ENCODE results near the gene DUS1L. TPM values are rescaled to one million over a fixed set of nuclear protein-coding genes. Genes with fewer than 3 reads are reported as not detected.

Gene DUS1L
- total RNA-seq, 2 donors from 2014 or later, result 77.3 to 88.9 TPM

- ATAC-seq (ENCODE audit: insufficient number of reproducible peaks, low FRiP score, low read depth) (no peak), DNase-seq (ENCODE audit: low spot score) (no peak)
- H3K9me3 ChIP-seq, result no peaks in the 10 kb centered on the region
- no peaks in the 10 kb centered on the region for H3K36me3 ChIP-seq
- H3K27me3 ChIP-seq (replicated peaks; ENCODE audit: insufficient read depth), result no peaks in the 10 kb centered on the region
- H3K4me3 ChIP-seq, result no peak overlapping the region
- peaks cover 10 to 37% of the 10 kb centered on the region in 2 donors for H3K4me1 ChIP-seq (ENCODE audit: control insufficient read depth in 1 of 2, low read depth in 2 of 2)
- TF ChIP-seq CTCF (IDR thresholded peaks at IDR 0.05), result no peak
- H3K27ac ChIP-seq, result no peak overlapping the region
Observed at GRCh38 chr17:82108038-82108437, 42.4 kb upstream of the DUS1L start.

GRCh38 chr17:82107341-82107860 lies 41.8 kb upstream of the DUS1L start:
- H3K4me1 ChIP-seq (ENCODE audit: control insufficient read depth in 1 of 2, low read depth in 2 of 2), result peaks cover 10 to 37% of the 10 kb centered on the region in 2 donors
- peak overlapping the region in 1 of 2 donors; percentile 81 for H3K27ac ChIP-seq
- ATAC-seq (ENCODE audit: insufficient number of reproducible peaks, low FRiP score, low read depth), result no peak
- H3K4me3 ChIP-seq, result no peak overlapping the region
- H3K36me3 ChIP-seq, result no peaks in the 10 kb centered on the region
- no peaks in the 10 kb centered on the region for H3K27me3 ChIP-seq (replicated peaks; ENCODE audit: insufficient read depth)
- no peaks in the 10 kb centered on the region for H3K9me3 ChIP-seq
- peak; percentile 15 for TF ChIP-seq CTCF (IDR thresholded peaks at IDR 0.05)
- no peak for DNase-seq (ENCODE audit: low spot score)

- H3K9me3 ChIP-seq, result no peaks in the 10 kb centered on the region
- peak overlapping the region; percentile 54 for H3K4me3 ChIP-seq
- no peaks in the 10 kb centered on the region for H3K36me3 ChIP-seq
- peaks cover 10 to 37% of the 10 kb centered on the region in 2 donors for H3K4me1 ChIP-seq (ENCODE audit: control insufficient read depth in 1 of 2, low read depth in 2 of 2)
- no peak for ATAC-seq (ENCODE audit: insufficient number of reproducible peaks, low FRiP score, low read depth)
- no peaks in the 10 kb centered on the region for H3K27me3 ChIP-seq (replicated peaks; ENCODE audit: insufficient read depth)
- DNase-seq (ENCODE audit: low spot score), result no peak
- H3K27ac ChIP-seq, result peak overlapping the region; percentile 81 to 82
- no peak for TF ChIP-seq CTCF (IDR thresholded peaks at IDR 0.05)
Observed at GRCh38 chr17:82106688-82107305, 41.2 kb upstream of the DUS1L start.

- Histone ChIP-seq H3K4me3 (peak overlapping the region; percentile 54), H3K27me3 (replicated peaks; ENCODE audit: insufficient read depth) (no peaks in the 10 kb centered on the region), H3K9me3 (no peaks in the 10 kb centered on the region), H3K27ac (peak overlapping the region; percentile 81 to 82), H3K36me3 (no peaks in the 10 kb centered on the region), H3K4me1 (ENCODE audit: control insufficient read depth in 1 of 2, low read depth in 2 of 2) (peaks cover 10 to 37% of the 10 kb centered on the region in 2 donors)
- ATAC-seq (ENCODE audit: insufficient number of reproducible peaks, low FRiP score, low read depth) (no peak), DNase-seq (ENCODE audit: low spot score) (no peak)
- TF ChIP-seq CTCF (IDR thresholded peaks at IDR 0.05), result no peak
Observed at GRCh38 chr17:82105882-82106687, 40.5 kb upstream of the DUS1L start.

GRCh38 chr17:82105417-82105881 lies 39.8 kb upstream of the DUS1L start:
- DNase-seq (ENCODE audit: low spot score), result no peak
- peaks cover 10 to 37% of the 10 kb centered on the region in 2 donors for H3K4me1 ChIP-seq (ENCODE audit: control insufficient read depth in 1 of 2, low read depth in 2 of 2)
- TF ChIP-seq CTCF (IDR thresholded peaks at IDR 0.05), result no peak
- no peak overlapping the region for H3K27ac ChIP-seq
- no peaks in the 10 kb centered on the region for H3K27me3 ChIP-seq (replicated peaks; ENCODE audit: insufficient read depth)
- H3K4me3 ChIP-seq, result no peak overlapping the region
- H3K36me3 ChIP-seq, result no peaks in the 10 kb centered on the region
- H3K9me3 ChIP-seq, result no peaks in the 10 kb centered on the region
- ATAC-seq (ENCODE audit: insufficient number of reproducible peaks, low FRiP score, low read depth), result no peak
